Stimulated activated CD8-positive, alpha-beta memory T cell treated with anti-CD3 and anti-CD28 coated beads, Interleukin-15, amount 100 ng/mL, for 1 hour (primary cell): ENCODE results near the gene KAZN.
"Not testable (repeated sequence)": the region's sequence is repeated elsewhere in the genome, so short reads cannot be mapped to it uniquely, and the experiment has no call there.

Experiments used
- DNase-seq: peaks from one replicate; pipeline ENCODE4 v3.0.0-alpha.2; 2020; ENCODE audit warnings: low read depth

Gene KAZN

DNA sequence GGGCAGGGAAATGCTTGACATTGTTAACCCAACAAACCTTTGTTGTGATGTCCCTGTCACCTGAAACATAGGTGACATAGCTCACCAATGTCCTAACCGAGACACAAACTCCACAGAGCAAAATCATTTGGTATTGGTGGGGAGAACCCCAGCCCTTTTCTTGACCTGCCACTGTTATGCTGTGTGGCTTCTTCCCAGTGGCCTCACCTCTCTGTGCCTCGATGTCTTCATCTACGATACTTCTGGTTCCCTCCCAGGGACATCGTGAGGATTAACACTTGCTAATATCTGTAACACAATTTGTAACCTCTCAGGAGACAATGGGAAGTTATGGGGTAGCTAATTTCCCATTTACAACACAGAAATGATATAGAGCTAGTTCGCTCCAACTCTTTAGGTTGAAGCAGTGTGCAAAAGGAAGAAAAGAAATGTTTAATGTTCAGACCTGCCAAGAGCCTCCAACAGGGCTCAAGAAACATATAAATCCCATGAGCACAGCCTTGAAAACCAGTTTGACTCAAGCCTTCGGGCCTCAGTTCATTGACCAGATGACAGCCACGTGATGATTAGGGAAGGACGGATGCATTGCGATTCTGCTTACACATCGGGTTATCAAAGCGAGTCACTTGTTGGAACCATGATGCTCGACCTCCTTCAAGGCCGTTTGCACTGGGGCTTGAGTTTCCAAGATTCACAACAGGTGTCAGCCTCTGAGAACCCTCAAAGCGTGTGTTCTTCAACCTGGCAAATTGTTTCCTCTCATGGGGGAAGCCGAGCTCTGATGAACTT, 517.3 kb downstream of the KAZN start:
- DNase-seq = no peak

DNA sequence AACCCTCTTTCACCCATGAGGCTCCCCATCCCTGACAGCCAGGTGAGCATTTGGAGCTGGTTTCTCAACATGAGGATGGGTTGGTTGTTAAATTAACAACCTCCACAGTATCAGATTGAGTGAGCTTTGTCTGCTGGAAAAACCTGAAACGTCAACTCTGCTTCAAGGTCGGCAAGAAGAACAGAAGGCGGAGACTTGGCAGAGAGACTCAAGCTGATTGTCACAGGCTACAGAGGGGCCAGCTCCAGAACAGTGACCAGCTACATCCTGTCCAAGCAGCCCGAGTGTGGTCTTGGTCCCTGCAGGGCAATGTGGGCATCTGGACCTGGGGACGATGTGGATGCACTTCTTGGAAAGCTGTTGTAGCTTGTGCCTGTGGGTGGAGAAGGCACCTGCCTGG, 518.5 kb downstream of the KAZN start:
- no peak for DNase-seq

DNA sequence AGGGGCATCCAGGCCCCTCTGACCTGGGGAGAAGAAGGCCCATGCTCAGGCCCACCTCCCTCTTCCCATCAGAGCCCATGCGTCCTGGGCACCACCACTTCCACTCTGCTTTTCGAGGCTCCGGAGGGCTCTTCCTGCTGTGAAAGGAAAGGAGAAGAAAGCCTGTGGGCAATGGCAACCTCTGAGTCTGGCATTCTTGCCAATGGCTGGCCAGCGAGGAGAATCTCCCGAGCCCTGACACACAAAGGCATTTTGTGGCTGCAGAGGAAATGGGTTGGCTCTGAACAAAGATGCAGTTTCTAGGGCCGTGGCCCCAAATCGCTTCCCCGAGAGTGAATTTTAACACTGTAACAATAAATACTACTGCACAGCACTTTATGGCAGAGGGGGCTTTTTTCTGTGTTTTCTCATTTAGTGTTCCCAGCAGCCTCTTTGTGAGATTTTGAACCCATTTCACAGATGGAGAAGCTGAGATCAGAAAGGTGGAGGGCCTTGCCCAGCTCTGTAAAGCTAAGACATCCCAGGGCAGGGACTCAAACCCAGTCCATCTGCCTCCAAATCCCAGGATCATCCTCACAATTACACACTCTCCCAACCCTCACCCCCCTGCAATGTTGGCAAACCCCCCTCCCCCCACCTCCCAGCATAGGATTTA, 519.3 kb downstream of the KAZN start:
- no peak for DNase-seq

DNA sequence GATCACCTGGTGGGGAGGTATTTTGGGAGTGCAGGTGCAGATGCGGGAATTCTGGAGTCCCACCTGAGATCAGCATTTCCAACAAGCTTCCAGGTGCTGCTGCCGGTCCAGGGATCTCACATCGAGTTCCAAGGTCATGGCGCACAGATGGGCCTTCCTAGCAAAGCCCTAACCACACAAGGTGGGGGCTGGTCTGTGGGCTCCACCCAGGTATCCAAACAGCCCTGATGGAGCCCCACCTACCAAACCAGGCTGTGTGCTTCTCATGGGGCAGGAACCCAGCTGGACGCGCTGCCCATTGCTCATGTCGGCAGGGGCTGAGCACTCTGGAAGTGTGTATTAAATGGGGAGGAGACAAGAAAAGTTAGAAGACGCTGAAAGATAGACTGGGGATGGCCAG, 520.1 kb downstream of the KAZN start:
- DNase-seq = no peak

DNA sequence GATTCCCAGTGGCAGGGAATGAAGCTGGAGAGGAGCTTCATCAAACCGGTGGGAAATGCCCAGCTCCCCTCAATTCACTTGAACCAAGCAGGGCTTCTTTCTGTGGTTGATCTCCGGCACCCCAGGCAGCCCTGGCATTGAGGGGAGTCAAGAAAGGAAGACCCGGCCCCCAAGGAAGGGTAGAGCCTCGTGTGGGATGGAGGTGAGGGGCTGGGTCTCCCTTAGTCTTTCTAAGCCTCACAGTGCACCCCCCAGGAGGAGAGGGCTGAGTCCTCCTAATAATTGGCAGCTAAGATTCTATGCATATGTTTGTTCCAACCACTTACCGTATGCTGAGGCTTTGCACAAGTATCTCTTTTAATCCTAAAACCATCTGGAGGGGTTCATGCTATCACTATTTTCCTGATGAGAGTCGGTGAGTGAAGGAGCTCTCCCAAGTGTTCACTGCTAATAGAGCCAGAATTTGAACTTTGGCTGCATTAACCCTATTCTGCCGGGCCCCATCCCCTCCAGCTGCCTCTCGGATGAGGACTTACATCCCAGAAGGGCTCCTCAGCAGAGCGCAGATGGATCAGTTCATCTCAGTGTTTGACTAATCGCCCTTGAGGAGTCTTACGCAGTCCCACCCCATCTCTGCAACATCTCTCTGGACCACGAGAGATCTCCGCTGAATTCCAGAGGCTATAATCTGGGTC, 521.9 kb downstream of the KAZN start:
- DNase-seq = no peak

DNA sequence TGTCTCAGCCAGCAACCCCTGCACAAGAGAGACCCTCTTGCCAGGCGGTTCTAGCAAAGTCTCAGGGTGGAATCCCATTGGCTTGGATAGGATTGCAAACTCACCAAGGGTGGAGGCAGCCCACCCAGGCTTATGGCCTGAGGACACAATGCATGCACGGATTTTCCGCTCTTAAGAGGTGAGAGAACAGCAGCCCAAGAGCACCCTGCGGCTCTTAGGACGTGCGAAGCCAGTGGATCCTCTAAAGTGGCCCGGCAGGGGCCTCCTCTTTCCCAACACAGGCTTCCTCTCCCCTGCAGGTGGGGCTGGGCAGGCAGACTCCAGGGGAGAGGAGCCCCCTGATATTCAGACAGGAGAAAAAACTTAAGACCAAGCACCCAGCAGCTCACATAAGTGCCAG, 523.8 kb downstream of the KAZN start:
- DNase-seq = no peak

DNA sequence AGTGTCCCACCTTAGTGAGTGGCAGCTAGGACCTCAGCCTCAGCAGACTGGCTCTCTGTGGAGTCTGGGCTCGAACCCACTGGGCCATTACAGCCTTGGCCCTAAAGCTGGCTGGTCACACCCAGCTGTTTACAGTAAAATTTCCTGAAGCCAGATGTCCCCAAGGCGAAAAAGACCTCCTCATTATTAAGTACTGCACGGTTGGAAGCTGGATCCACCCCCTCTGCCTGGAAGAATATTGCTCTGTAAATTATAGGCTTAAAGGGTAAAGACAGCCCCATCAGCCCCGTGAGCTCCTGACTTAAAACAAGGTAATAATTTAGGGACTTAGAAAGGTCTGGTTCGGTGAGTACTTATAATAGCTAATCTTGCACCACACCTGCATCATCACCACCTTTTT, 524.8 kb downstream of the KAZN start:
- no peak for DNase-seq

DNA sequence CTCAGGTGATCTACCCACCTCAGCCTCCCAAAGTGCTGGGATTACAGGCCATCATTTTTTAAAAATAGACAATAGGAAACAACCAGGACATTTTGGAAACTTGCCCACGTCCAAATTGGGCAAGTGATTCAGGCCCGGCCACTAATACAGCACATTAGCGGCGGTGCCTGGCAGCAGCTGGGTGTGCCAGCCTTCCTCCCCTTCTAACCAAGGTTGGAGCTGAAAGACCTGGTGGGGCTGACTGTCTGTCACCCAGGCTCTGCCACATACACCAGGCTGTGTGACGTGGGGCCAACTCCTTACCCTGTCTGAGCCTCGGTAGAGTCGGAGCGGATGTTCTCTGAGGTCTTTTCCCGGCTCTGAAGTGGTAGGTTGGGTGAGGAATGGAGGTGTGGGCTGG, 525.4 kb downstream of the KAZN start:
- no peak for DNase-seq

DNA sequence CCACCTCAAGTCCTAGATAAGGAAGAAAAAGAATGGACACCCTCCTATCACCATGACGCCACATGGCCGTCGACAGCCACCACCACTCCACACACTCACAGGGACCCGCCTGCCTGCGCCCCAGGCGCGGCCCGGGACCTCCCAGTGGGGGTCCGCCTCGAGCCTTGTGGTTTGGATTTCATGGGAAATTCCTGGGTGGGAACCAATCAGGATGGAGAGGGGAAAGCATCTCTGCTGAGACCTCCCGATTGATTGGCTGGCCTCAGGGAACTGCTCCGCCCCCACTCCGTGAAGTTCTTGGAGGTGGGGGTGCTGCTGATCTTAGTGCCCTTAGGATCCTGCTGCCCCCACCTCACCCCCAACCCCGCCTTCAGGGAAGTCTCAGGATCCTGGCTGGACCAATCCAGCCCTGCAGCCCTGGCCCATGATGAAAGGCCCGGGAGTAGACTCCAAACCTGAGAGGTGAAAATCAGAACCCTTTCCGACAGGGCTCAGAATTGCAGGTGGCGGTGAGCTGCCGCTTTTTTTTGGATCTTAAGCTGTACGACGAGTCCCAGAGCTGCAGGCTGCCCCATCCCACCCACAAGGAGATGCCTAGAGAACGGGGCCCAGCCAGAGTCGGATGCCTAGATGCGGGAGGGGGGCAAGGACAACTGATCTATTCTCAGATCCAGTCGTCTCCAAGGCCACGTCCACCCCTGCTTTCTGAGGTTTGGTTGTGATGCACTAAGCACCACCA, 526.0 kb downstream of the KAZN start:
- DNase-seq = no peak

DNA sequence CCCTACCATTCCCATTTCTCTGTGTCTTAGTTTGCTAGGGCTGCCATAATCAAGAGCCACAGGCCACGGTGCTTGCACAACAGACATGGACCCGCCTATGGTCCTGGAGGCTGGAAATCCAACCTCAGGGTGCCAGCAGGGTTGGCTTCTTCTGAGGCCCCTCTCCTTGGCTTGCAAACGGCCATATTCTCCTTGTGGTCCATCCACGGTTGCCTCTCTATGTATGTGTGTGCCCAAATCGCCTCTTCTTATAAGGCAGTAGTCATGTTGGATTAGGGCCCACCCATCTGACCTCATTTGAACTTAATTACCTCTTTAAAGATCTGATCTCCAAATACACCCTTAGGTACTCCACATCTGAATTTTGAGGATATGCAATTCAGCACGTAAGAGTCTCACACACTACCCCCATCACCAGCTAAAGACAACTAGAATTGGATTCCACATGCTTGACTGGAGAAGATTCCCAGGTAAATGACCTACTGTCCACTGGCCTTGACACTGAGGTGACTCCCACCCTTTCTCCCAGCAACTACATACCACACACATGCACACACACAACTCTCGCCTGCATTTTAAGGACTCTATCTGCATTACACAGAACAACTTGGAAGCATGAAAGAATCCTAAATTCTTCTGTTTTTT, 526.7 kb downstream of the KAZN start:
- no peak for DNase-seq

DNA sequence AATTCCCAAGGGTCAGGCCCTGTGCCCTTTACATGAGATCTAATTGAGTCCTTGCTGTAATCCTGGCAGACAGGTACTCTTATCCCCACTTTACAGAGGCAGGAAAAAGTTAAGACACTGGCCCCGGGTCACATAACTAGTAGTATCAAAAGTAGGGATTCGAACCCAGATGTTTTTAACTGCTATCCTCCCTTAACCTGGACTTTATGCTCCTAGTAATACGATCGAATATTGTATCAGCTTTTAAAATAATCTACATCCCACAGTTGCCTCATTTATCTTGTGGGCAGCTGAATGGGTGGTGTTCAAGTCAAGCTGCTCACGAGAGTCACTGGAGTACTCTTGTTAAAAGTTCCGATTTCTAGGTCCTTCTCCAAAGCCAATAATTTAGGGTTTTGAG, 529.6 kb downstream of the KAZN start:
- no peak for DNase-seq

DNA sequence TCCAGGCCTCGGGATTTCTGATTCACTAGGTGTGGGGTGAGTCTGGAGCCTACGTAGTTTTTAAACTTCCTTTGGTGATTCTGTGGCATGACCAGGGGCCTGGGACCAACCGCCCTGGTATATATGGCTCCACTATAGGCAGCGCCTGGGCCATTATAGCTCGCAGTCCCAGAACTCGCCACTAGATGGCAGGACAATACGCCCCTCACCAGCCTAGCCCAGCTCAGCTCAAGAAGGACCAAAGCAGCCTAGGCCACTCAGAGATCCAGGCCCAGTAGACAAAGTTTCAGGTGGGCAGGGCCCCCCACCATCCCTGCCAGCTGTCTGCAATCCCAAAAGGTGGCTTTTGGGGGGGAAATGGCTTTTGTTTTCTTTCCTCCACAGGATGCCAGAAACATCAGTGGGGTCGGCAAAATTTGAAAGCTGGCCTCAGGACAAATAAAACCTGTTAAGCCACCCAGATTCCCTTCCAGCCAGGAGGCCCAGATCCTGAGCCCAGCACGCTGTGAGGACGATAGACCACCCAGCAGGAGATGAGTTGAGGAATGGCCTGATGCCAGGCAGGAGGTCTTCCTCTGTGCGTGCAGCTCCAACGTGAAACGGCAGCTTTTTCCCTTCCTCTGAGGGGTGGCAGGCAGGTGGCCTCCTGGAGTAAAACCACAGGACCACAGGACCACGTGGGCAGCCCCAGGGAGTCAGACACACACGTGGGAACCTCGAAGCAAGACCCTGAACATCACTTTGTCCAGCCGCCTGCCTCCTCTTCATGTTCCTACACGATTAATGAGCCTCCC, 530.2 kb downstream of the KAZN start:
- peak; percentile 51 for DNase-seq

DNA sequence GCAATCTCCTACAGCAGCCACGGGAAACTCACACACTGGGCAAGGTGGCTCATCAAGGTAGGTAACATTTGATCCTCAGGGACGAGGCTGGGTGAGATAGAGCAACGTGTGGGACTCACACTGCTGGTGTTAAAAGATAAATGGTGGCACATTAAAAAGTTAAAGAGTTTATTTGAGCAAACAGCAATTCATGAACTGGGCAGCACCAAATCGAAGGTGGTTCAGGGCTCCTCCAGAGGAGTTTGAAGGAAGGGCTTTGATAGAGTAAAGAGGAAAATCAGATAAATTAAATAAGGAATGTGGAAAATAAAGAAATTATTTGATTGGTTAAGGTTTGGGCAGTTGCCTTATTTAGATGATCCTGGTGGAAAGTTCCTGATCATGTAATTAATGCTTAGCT, 531.5 kb downstream of the KAZN start:
- no peak for DNase-seq

DNA sequence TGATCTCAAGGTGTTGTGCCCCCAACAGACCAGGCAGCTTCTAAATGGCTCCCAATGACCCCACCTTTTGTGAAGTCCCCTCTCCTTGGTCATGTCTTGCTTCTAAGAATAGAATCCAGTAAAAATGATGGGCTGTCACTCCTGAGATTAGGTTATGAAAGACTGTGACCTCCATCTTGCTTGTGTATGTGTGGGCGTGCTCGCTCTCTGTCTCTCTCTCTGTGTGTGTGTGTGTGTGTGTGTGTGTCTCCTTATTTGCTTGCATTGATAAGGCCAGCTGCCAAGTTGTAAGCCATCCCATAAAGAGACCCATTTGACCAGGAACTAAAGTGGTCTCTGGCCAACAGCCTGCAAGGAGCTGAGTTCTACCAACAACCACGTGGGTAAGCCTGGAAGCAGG, 532.1 kb downstream of the KAZN start:
- no peak for DNase-seq

DNA sequence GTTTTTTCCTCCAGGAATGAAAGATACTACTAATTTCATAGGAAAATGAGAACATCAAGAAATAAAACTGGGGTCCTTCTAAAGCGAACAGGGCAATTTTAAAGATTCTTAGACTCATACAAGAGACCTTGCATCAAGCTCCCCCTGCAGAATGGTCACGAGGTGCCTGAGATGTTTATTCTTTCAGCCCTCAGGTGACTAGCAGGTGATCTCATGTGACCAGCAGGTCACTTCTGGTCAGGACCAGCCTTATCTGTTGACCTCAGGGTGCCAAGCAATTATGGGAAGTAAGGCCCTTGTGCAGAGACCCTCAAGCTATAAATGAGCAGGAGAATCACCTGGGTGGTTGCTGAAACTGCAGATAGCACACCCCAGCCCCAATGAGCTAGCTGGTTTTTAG, 534.5 kb downstream of the KAZN start:
- DNase-seq = no peak

DNA sequence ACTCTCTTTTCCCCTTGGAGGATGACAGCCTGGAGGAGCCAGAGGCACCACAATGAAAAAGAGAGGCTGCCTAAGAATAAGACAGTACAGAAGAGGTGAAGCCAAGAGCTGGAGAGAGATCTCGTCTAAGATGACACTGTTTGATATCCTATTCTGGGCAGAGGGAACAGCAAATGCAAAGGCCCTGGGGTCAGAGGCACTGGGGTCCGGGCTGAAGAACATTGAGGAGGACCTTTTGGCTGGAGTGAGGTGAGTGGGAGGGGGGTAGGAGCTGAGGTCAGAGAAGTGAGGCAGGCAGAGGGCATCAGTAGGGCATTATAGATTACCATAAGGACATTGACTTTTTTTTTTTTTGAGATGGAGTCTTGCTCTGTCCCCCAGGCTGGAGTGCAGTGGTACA, 535.8 kb downstream of the KAZN start:
- no peak for DNase-seq

DNA sequence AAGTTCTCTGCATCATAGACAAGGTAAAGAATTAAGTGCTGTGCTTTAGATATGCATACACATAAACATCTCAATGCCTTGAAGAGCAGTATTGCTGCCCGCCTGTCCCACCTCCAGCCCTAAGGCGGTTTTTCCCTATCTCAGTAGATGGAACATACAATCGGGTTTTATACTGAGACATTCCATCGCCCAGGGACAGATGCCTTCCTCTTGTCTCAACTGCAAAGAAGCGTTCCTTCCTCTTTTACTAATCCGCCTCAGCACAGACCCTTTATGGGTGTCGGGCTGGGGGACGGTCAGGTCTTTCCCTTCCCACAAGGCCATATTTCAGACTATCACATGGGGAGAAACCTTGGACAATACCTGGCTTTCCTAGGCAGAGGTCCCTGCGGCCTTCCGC, 537.1 kb downstream of the KAZN start:
- not testable (repeated sequence) for DNase-seq

DNA sequence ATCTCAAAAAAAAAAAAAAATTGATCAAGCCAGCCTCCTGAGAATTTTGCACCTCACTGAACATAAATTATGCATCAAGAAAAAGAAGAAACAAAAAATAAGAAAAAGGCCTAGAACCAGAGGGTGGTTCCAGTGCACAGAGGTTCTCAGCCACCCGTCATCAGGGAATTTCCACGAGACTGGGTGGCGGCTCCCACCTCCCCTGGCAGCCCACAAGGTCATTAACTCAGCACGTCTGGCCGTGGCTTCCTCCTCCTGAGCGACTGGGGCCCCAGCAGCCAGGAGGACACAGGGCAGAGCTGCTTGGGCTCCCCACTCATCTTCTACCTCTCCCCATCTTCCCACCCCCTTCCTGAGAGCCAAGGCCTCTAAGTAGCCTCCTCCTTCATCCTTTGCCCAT, 539.3 kb downstream of the KAZN start:
- no peak for DNase-seq

DNA sequence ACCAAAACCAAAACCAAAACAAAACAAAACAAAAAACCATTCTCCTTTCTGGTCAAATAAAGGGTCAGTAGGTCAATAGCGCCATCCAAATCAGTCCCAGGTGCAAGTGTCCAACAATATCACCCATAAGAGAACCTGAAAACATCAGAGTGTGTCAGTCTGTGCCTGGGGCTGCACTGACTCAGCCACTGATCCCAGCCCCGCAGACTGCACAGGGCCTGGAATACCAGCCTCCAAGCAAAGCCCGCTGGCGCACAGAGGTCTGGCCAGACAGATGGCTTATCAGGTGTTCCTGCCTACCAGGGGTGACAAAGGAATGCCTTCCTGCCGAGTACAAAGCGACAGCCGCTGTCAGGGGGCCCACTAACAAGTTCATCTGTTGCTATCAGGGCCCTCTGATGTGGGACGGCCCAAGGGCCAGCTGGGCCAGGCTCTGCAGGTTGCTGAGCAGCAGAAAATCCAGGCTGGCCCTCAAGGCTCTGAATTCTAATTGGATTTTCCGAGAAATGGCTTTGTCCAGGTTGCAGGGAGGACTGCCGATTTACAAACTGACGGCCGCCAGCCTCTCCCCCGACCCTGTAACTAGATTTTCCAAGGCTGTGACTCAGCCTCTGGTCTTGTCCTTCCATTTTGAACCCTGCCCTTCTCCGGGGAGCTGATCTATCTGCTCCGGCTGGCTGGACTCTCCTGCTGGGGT, 541.3 kb downstream of the KAZN start:
- no peak for DNase-seq

DNA sequence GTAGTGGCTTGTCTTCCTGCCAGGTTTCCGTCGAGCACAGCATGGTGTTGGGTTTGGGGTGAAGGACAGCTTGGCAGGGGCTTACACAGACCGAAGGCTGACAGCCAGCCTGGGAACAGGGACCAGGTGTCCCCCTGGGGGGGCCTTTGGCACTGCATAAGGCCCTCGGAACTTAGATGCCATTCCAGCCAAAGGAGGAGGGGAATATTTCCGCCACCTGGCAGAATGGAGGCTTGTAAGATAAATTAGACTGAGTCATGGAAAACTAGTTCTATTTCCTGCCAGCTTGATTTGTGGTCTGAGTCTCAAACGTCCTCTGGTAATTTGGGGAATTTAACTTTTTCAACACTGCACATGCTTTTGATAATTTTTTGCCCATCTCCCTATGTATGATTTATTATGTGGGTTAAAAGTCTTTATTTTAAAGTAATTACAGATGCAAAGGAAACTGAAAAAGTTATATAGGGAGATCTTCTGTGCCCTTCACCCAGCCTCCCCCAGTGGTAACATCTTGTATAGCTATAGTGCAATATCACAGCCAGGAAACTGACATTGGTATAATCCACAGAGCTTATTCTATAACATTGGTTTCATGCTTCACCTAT, 543.6 kb downstream of the KAZN start:
- DNase-seq = no peak
